WTC11 (cell line): Measurements from ENCODE around the gene DPY19L3.

Source experiments
- EMX1 ChIP-seq: fragments of 250-450 bp; sonication (Bioruptor Pico); IDR thresholded peaks from 2 replicates; pipeline ENCODE4 v1.8.0; 2021; ENCODE audit warnings: mild to moderate bottlenecking
- GTF2I ChIP-seq: fragments of 250-450 bp; sonication (Bioruptor Pico); conservative IDR thresholded peaks from 2 replicates; pipeline ENCODE4 v1.4.0; 2021; ENCODE audit warnings: mild to moderate bottlenecking
- JAZF1 ChIP-seq: fragments of 250-450 bp; sonication (Bioruptor Pico); IDR thresholded peaks from 2 replicates; pipeline ENCODE4 v1.9.0; 2021; ENCODE audit warnings: moderate library complexity, mild to moderate bottlenecking, inconsistent platforms
- NFYB ChIP-seq: sonication (generic); formaldehyde crosslinking; conservative IDR thresholded peaks from 2 replicates; pipeline ENCODE4 v1.8.0; 2022; ENCODE audit warnings: low read depth, missing genetic modification reagents
- NR2C2 ChIP-seq: sonication (generic); formaldehyde crosslinking; IDR thresholded peaks from 2 replicates; pipeline ENCODE4 v1.8.0; 2022; ENCODE audit warnings: mild to moderate bottlenecking, missing genetic modification reagents
- RELA ChIP-seq: sonication (generic); formaldehyde crosslinking; IDR thresholded peaks from 2 replicates; pipeline ENCODE4 v1.8.1; 2022; ENCODE audit warnings: missing genetic modification reagents, mild to moderate bottlenecking, borderline replicate concordance
- TCF7 ChIP-seq: sonication (generic); formaldehyde crosslinking; IDR thresholded peaks from 2 replicates; pipeline ENCODE4 v1.8.0; 2022; ENCODE audit warnings: mild to moderate bottlenecking, low read depth, missing genetic modification reagents, moderate library complexity
- USF2 ChIP-seq: sonication (generic); formaldehyde crosslinking; IDR thresholded peaks from 2 replicates; pipeline ENCODE4 v1.8.1; 2023; ENCODE audit warnings: mild to moderate bottlenecking, missing genetic modification reagents, moderate library complexity
- TF ChIP-seq, protein P1 (sequence below): sonication (generic); formaldehyde crosslinking; IDR thresholded peaks from 2 replicates; pipeline ENCODE4 v1.8.1; 2022; ENCODE audit warnings: low read depth, mild to moderate bottlenecking, moderate library complexity, missing genetic modification reagents, borderline replicate concordance
- TF ChIP-seq, protein P2 (sequence below): fragments of 200-600 bp; IDR thresholded peaks from 2 replicates; pipeline ENCODE4 v1.8.0; 2022; ENCODE audit warnings: antibody characterized with exemption

DNA sequence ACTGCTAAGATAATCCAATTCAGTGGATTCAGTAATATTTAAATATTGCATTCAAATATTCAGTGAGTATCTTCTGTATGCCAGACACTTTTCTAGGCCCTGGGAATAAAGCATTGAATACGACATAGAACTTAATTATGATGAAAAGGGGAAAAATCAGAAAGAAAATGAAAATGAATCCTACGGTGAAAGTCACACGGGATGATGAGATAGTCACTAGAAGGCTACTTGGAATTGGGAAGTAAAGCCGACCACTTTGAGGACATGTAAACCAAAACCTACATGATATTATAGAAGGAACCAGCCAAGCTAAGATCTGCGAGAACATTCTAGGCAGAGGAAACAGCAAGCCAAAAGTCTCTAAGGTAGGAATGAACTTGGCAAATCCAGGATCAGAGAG, 10.1 kb downstream of the DPY19L3 start:
- TF ChIP-seq, protein P1, sequence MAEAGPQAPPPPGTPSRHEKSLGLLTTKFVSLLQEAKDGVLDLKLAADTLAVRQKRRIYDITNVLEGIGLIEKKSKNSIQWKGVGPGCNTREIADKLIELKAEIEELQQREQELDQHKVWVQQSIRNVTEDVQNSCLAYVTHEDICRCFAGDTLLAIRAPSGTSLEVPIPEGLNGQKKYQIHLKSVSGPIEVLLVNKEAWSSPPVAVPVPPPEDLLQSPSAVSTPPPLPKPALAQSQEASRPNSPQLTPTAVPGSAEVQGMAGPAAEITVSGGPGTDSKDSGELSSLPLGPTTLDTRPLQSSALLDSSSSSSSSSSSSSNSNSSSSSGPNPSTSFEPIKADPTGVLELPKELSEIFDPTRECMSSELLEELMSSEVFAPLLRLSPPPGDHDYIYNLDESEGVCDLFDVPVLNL (CRISPR knock-in tag) = no peak
- TF ChIP-seq, protein P2, sequence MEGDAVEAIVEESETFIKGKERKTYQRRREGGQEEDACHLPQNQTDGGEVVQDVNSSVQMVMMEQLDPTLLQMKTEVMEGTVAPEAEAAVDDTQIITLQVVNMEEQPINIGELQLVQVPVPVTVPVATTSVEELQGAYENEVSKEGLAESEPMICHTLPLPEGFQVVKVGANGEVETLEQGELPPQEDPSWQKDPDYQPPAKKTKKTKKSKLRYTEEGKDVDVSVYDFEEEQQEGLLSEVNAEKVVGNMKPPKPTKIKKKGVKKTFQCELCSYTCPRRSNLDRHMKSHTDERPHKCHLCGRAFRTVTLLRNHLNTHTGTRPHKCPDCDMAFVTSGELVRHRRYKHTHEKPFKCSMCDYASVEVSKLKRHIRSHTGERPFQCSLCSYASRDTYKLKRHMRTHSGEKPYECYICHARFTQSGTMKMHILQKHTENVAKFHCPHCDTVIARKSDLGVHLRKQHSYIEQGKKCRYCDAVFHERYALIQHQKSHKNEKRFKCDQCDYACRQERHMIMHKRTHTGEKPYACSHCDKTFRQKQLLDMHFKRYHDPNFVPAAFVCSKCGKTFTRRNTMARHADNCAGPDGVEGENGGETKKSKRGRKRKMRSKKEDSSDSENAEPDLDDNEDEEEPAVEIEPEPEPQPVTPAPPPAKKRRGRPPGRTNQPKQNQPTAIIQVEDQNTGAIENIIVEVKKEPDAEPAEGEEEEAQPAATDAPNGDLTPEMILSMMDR = no peak
- TF ChIP-seq EMX1 (CRISPR knock-in tag) = no peak
- TF ChIP-seq JAZF1 = no peak
- TF ChIP-seq USF2 (CRISPR knock-in tag) = no peak
- TF ChIP-seq GTF2I (CRISPR knock-in tag) = no peak
- no peak for TF ChIP-seq NR2C2 (CRISPR knock-in tag)
- no peak for TF ChIP-seq RELA (CRISPR knock-in tag)
- TF ChIP-seq TCF7 = no peak
- TF ChIP-seq NFYB (CRISPR knock-in tag) = no peak
